Pancreas (tissue), 10 donors: ENCODE data around the gene CHAC1. TPM values are rescaled to one million over a fixed set of nuclear protein-coding genes. Genes with fewer than 3 reads are reported as not detected.
A peak's percentile ranks its signal among the peaks of the same experiment; 100 is the strongest.

Experiments used
- ATAC-seq, 4 donors: fragments of 200-7000 bp; cut with Tn5 transposase; one replicate each; pipeline versions ENCODE4 v1.8.0 to v1.9.1; 2020; ENCODE audit warnings: mild to moderate bottlenecking in 4 of 4, moderate library complexity in 4 of 4
- DNase-seq, 6 donors: peaks; one replicate each; pipeline ENCODE4 v3.0.0-alpha.2; 2020
- FAIRE-seq: peaks from 2 replicates; lab custom pipeline; 2012; peaks lifted over from hg19 to GRCh38; lab: Jason Lieb, UNC
- H3K27ac ChIP-seq, 4 donors: fragments of 200-600 bp; sonication (generic); 1 replicate in 3 of 4; 2 replicates in 1 of 4; pipeline versions ENCODE4 v1.5.0 to v1.8.0; 2020
- H3K27me3 ChIP-seq, 4 donors: fragments of 200-600 bp; one replicate each; pipeline ENCODE4 v1.8.0; 2021
- H3K36me3 ChIP-seq, 3 donors: fragments of 200-600 bp; sonication (generic) in 1 of 3; one replicate each; pipeline versions ENCODE4 v1.5.0 to v1.8.0; 2020 to 2021
- H3K4me1 ChIP-seq, 3 donors: fragments of 200-600 bp; one replicate each; pipeline ENCODE4 v1.8.0; 2021
- H3K4me3 ChIP-seq, 4 donors: fragments of 200-600 bp; sonication (generic) in 2 of 4; one replicate each; pipeline versions ENCODE4 v1.5.0 to v1.8.0; 2020 to 2021
- H3K9me3 ChIP-seq, 4 donors: fragments of 200-600 bp; one replicate each; pipeline ENCODE4 v1.8.0; 2021
- WGBS, 2 donors: extraction: QIAGEN DNeasy Blood & Tissue Kit; methylation state at CpG; one replicate each; pipeline ENCODE4 v1.1.7; 2013; 5-methylcytosine and 5-hydroxymethylcytosine counted together
- intact Hi-C, 3 donors: fragments of 100-400 bp; cut with DNase I; formaldehyde crosslinking; loops; one replicate each; pipeline versions ENCODE4 v1.11.1 to v1.14.2; 2022
- polyA plus RNA-seq, 2 donors: library from polyadenylated mRNA; stranded (reverse); fragments of 200-250 nt; gene quantifications; one replicate each; pipeline ENCODE4 v1.2.3, GENCODE V29; 2013
- total RNA-seq, 6 donors: library from RNA; stranded (reverse); fragmentation: NEBNext Ultra II Directional in 4 of 6; extraction: Animal tissue kit (Norgen Biotek cat#: 25700) in 4 of 6; gene quantifications; one replicate each; pipeline versions ENCODE4 v1.2.1 to v1.2.4, GENCODE V29; 2021 to 2023
- TF ChIP-seq, protein P1 (sequence below), 4 donors: fragments of 200-600 bp; sonication (generic) in 3 of 4; IDR thresholded peaks; one replicate each; pipeline versions ENCODE4 v1.5.0 to v1.8.0; 2021; ENCODE audit warnings: antibody characterized with exemption in 4 of 4
- donor health status: healthy with polysubstance abuse.
- donor health status: DM: no; HTN: no; CAD: no; lungs with moderate emphysema.
- donor health status: DM: no; HTN: no; CAD: no.
- donor health status: control.
- donor health status: control.
- donor health status: Bipolar disorder and iron deficiency.
- donor health status: DM: yes; HTN: yes; CAD: no.
- donor health status: DM: no; HTN: no; CAD: no.
- donor health status: DM: no; HTN: no; CAD: no.
- donor health status: DM: yes; HTN: yes; CAD: no.

The CHAC1 gene
- total and polyA plus RNA-seq, 8 donors = 0.40 to 90.5 (median 2.3) TPM

DNA sequence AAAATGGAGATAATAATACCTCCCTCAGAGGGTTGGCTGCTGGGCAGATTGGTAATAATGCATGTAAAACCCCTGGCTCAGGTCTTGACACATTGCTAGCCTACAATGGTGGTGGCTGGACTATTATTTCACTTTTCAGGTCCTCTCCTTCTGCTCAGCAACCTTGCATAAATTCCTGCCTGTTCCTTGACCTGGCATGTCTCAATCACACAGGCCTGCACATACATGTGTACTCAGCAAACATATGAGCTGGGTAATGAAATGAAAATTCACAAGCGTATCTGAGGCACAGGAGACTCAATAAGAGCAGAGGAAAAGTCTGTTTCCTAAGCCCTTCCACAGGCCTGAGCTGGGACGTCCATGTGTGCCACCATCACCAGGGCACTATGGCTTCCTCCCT is 41.6 kb upstream of the CHAC1 start:
- TF ChIP-seq, protein P1, sequence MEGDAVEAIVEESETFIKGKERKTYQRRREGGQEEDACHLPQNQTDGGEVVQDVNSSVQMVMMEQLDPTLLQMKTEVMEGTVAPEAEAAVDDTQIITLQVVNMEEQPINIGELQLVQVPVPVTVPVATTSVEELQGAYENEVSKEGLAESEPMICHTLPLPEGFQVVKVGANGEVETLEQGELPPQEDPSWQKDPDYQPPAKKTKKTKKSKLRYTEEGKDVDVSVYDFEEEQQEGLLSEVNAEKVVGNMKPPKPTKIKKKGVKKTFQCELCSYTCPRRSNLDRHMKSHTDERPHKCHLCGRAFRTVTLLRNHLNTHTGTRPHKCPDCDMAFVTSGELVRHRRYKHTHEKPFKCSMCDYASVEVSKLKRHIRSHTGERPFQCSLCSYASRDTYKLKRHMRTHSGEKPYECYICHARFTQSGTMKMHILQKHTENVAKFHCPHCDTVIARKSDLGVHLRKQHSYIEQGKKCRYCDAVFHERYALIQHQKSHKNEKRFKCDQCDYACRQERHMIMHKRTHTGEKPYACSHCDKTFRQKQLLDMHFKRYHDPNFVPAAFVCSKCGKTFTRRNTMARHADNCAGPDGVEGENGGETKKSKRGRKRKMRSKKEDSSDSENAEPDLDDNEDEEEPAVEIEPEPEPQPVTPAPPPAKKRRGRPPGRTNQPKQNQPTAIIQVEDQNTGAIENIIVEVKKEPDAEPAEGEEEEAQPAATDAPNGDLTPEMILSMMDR (IDR thresholded peaks at IDR 0.05) = no peak
- Histone ChIP-seq H3K4me3 (no peak overlapping the region), H3K27me3 (no peaks in the 10 kb centered on the region), H3K4me1 (peaks cover 4 to 7% (median 4%) of the 10 kb centered on the region in 3 donors), H3K27ac (no peak overlapping the region), H3K36me3 (no peaks in the 10 kb centered on the region), H3K9me3 (no peaks in the 10 kb centered on the region)
- DNase-seq (no peak), ATAC-seq (no peak), FAIRE-seq (no peak)
- intact Hi-C loops = no loop called here
- 74 to 85% methylated on average over 2 of the region's 2 CpGs for WGBS, 2 donors

DNA sequence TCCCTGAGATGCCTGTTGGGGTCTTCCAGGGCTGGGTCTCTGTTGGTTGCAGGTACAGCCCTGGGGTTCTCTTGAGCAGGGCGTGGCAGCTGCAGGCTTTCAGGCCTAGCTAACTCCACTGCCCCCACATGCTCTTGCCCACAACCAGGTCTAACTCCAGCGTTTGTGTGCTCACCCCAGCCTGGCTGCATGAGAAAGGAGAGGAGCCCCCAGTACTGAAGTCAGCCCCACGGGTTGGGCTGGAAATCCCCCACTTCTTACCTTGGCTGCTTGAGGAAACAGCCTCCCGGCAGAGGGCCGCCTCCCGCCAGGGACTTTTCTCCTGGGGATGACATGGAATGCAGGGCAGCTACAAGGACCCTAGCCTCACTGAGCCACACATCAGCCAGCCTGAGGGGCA is 40.8 kb upstream of the CHAC1 start:
- 76 to 81% methylated on average over 6 of the region's 6 CpGs for WGBS, 2 donors
- intact Hi-C loops = no loop called here
- TF ChIP-seq, protein P1 (IDR thresholded peaks at IDR 0.05) = no peak
- Histone ChIP-seq H3K27ac (no peak overlapping the region), H3K36me3 (no peaks in the 10 kb centered on the region), H3K4me3 (no peak overlapping the region), H3K27me3 (no peaks in the 10 kb centered on the region), H3K4me1 (no peaks in the 10 kb centered on the region), H3K9me3 (no peaks in the 10 kb centered on the region)
- no peak for ATAC-seq
- no peak for DNase-seq
- FAIRE-seq = no peak

DNA sequence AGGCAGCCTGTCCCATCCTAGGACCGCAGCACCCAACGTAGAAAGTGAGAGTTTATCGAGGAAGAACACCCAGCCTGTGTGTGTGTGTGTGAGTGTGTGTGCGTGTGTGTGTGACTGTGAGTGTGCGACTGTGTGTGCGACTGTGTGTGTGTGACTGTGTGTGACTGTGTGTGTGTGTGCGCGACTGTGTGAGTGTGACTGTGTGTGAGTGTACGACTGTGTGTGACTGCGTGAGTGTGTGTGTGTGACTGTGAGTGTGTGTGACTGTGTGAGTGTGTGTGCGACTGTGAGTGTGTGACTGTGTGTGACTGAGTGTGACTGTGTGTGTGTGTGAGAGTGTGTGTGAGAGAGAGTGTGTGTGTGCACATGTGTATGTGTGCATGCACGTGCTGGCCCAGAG is 39.3 kb upstream of the CHAC1 start:
- Histone ChIP-seq H3K9me3 (no peaks in the 10 kb centered on the region), H3K4me1 (no peaks in the 10 kb centered on the region), H3K36me3 (no peaks in the 10 kb centered on the region), H3K4me3 (no peak overlapping the region), H3K27ac (no peak overlapping the region), H3K27me3 (no peaks in the 10 kb centered on the region)
- TF ChIP-seq, protein P1 (IDR thresholded peaks at IDR 0.05) = no peak
- FAIRE-seq (no peak), DNase-seq (no peak), ATAC-seq (no peak)
- 92 to 97% methylated on average over 12 of the region's 12 CpGs for WGBS, 2 donors
- intact Hi-C loops = no loop called here

DNA sequence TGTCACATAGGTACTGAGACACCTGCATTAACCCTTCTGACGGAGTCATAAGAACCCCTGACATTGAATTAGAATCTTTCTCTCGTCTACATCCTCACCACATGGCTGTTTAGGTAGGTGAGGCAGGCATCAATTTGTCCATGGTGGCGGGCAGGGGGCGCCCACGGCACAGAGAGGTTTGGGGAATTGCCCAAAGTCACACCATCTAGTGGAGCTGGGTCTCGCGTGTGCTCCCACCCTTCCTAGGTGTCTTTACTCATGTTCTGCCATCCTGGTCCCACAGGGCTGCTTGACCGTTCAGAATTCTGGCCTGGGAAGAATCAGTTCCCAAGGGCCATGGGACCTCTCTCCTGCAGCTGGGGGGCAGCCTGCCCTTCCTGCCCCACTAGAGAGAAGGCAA is 38.8 kb upstream of the CHAC1 start:
- Histone ChIP-seq H3K27me3 (no peaks in the 10 kb centered on the region), H3K36me3 (no peaks in the 10 kb centered on the region), H3K27ac (no peak overlapping the region), H3K9me3 (no peaks in the 10 kb centered on the region), H3K4me3 (no peak overlapping the region), H3K4me1 (no peaks in the 10 kb centered on the region)
- no peak for ATAC-seq
- TF ChIP-seq, protein P1 (IDR thresholded peaks at IDR 0.05) = no peak
- 79 to 86% methylated on average over 8 of the region's 8 CpGs for WGBS, 2 donors
- intact Hi-C loops = no loop called here
- DNase-seq = peak in 1 of 6 donors; percentile 18
- no peak for FAIRE-seq

DNA sequence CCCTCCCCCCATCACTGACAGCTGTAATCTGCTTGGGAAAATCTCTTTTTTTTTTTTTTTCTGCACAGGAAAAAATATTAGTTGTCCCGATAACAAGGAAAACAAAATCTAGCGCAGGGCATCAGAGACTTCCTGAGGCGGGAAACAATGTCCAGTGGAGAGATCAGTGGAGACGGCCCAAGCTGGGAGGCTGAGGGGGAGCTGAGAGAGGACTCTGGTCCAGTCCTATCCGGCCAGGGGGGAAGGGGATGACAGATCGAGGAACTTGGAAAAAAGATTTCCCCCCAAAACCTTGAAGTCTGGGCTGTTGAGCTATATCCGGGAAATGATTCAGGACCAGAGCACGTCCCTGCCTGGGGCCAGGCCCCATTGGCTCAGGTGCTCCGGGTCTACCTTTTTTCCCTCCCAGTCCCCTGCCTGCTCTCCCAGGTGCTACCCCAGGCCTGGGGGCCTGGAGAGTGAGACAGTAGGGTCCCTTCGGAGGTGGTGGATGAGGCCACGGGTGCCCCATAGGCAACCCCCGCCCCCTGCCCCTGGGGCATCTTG is 38.1 kb upstream of the CHAC1 start:
- intact Hi-C loops = no loop called here
- WGBS, 2 donors = 82 to 85% methylated on average over 12 of the region's 12 CpGs
- DNase-seq (peak in 1 of 6 donors; percentile 28), FAIRE-seq (no peak), ATAC-seq (no peak)
- no peaks in the 10 kb centered on the region for H3K27me3 ChIP-seq
- H3K27ac ChIP-seq = no peak overlapping the region
- H3K4me1 ChIP-seq = no peaks in the 10 kb centered on the region
- TF ChIP-seq, protein P1 (IDR thresholded peaks at IDR 0.05) = no peak
- no peaks in the 10 kb centered on the region for H3K36me3 ChIP-seq
- H3K9me3 ChIP-seq = no peaks in the 10 kb centered on the region
- H3K4me3 ChIP-seq = no peak overlapping the region
